ENCODE data around the gene CCDC12.
A peak's percentile ranks its signal among the peaks of the same experiment; 100 is the strongest.

Gene CCDC12

GRCh38 chr3:46995901-46996562 is 19.5 kb upstream of the CCDC12 start:
- no peak for DNase-seq (ENCODE audit: low spot score)

- DNase-seq (ENCODE audit: low spot score), result no peak
These were observed 18.5 kb upstream of the CCDC12 start for GRCh38 chr3:46994801-46995731.

GRCh38 chr3:46993986-46994385 is 17.4 kb upstream of the CCDC12 start:
- DNase-seq (ENCODE audit: low spot score), result no peak

GRCh38 chr3:46993292-46993691 is 16.7 kb upstream of the CCDC12 start:
- no peak for DNase-seq (ENCODE audit: low spot score)

- no peak for DNase-seq (ENCODE audit: low spot score)
These were observed 15.7 kb upstream of the CCDC12 start for GRCh38 chr3:46992231-46992630.

GRCh38 chr3:46991406-46992165 is 15.0 kb upstream of the CCDC12 start:
- no peak for DNase-seq (ENCODE audit: low spot score)

GRCh38 chr3:46990573-46991374 is 14.2 kb upstream of the CCDC12 start:
- DNase-seq (ENCODE audit: low spot score), result no peak

- DNase-seq (ENCODE audit: low spot score), result no peak
These were observed 12.7 kb upstream of the CCDC12 start for GRCh38 chr3:46989146-46989810.

- DNase-seq (ENCODE audit: low spot score), result no peak
These were observed 12.1 kb upstream of the CCDC12 start for GRCh38 chr3:46988616-46989015.

GRCh38 chr3:46987743-46988401 is 11.3 kb upstream of the CCDC12 start:
- DNase-seq (ENCODE audit: low spot score), result peak; percentile 61

- DNase-seq (ENCODE audit: low spot score), result peak; percentile 39
These were observed 10.8 kb upstream of the CCDC12 start for GRCh38 chr3:46987319-46987742.

GRCh38 chr3:46986782-46987310 is 10.3 kb upstream of the CCDC12 start:
- no peak for DNase-seq (ENCODE audit: low spot score)

- DNase-seq (ENCODE audit: low spot score), result no peak
These were observed 9.6 kb upstream of the CCDC12 start for GRCh38 chr3:46986055-46986730.

- no peak for DNase-seq (ENCODE audit: low spot score)
These were observed 9.0 kb upstream of the CCDC12 start for GRCh38 chr3:46985588-46985987.

- no peak for DNase-seq (ENCODE audit: low spot score)
These were observed 8.3 kb upstream of the CCDC12 start for GRCh38 chr3:46984591-46985459.

GRCh38 chr3:46982546-46982945 is 6.0 kb upstream of the CCDC12 start:
- DNase-seq (ENCODE audit: low spot score), result no peak

- no peak for DNase-seq (ENCODE audit: low spot score)
These were observed 5.5 kb upstream of the CCDC12 start for GRCh38 chr3:46981932-46982471.

GRCh38 chr3:46979958-46980497 is 3.5 kb upstream of the CCDC12 start:
- peak; percentile 25 for DNase-seq (ENCODE audit: low spot score)

Measured in hematopoietic multipotent progenitor cell treated with erythropoietin and hydrocortisone succinate and interleukin-3 and kit ligand, for 17 days (in vitro differentiated cells).